Astrocyte of the cerebellum (primary cell): ENCODE measurements around the gene RBPJ.

Experiments
- DNase-seq: peaks from one replicate; pipeline ENCODE4 v3.0.0-alpha.2; 2011; ENCODE audit warnings: low read depth
- H3K4me3 ChIP-seq: 2 replicates; pipeline ENCODE4 v1.5.1; 2011; ENCODE audit warnings: mild to moderate bottlenecking, low read depth, low read length, moderate library complexity
- CTCF ChIP-seq: IDR thresholded peaks from 2 replicates; pipeline ENCODE4 v1.5.1; 2012; ENCODE audit warnings: low read length, low read depth, moderate library complexity, mild to moderate bottlenecking; ENCODE audit errors: missing control alignments
- in situ Hi-C: cut with HindIII; loops from 2 replicates; pipeline ENCODE4 v1.10.0; 2017; ENCODE audit warnings: low sequenced_read_pairs

RBPJ gene

GRCh38 chr4:26300314-26301307 is 20.2 kb upstream of the RBPJ start:
- in situ Hi-C loops, result no loop called here
- TF ChIP-seq CTCF, result no peak
- DNase-seq, result no peak
- no peak overlapping the region for H3K4me3 ChIP-seq

- in situ Hi-C loops, result no loop called here
- DNase-seq, result no peak
- no peak overlapping the region for H3K4me3 ChIP-seq
- no peak for TF ChIP-seq CTCF
These were observed 18.5 kb upstream of the RBPJ start for GRCh38 chr4:26302031-26302899.

GRCh38 chr4:26303008-26303407 is 17.8 kb upstream of the RBPJ start:
- H3K4me3 ChIP-seq, result no peak overlapping the region
- in situ Hi-C loops, result no loop called here
- no peak for DNase-seq
- TF ChIP-seq CTCF, result no peak

GRCh38 chr4:26307037-26307800 is 13.6 kb upstream of the RBPJ start:
- no peak for TF ChIP-seq CTCF
- DNase-seq, result no peak
- in situ Hi-C loops, result no loop called here
- H3K4me3 ChIP-seq, result no peak overlapping the region

GRCh38 chr4:26308568-26308967 is 12.2 kb upstream of the RBPJ start:
- no peak for TF ChIP-seq CTCF
- in situ Hi-C loops, result no loop called here
- no peak for DNase-seq
- no peak overlapping the region for H3K4me3 ChIP-seq

GRCh38 chr4:26310264-26310663 is 10.6 kb upstream of the RBPJ start:
- in situ Hi-C loops, result no loop called here
- DNase-seq, result no peak
- H3K4me3 ChIP-seq, result no peak overlapping the region
- TF ChIP-seq CTCF, result no peak
